ENCODE measurements around the gene BAHCC1.

DNA sequence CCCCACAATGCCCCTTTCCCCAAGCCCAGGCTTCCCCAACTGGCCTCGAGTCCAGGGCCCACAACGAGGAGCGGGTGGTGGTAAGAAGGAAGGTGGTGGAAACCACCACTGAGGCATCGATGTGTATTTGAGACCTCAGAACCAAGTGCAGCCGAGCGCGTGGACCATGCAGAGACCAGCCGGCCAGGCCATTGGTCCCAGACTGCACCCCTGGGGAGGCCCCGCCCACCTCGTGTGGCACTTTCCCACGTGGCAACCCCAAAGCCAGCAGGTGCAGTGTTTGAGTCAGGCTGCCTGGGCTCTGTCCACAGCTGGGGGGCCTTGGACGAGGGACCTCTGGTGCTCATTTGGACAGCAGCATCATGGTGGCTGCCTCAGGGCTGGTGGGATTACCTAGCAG lies 28.1 kb upstream of the BAHCC1 start:
- TF ChIP-seq POLR2AphosphoS5 (IDR thresholded peaks at IDR 0.05; ENCODE audit: low read length): no peak
- TF ChIP-seq TCF7 (IDR thresholded peaks at IDR 0.05; ENCODE audit: borderline replicate concordance): no peak
- no peak for TF ChIP-seq RCOR1 (conservative IDR thresholded peaks at IDR 0.05; ENCODE audit: low read depth, low read length)
- TF ChIP-seq, protein P1, sequence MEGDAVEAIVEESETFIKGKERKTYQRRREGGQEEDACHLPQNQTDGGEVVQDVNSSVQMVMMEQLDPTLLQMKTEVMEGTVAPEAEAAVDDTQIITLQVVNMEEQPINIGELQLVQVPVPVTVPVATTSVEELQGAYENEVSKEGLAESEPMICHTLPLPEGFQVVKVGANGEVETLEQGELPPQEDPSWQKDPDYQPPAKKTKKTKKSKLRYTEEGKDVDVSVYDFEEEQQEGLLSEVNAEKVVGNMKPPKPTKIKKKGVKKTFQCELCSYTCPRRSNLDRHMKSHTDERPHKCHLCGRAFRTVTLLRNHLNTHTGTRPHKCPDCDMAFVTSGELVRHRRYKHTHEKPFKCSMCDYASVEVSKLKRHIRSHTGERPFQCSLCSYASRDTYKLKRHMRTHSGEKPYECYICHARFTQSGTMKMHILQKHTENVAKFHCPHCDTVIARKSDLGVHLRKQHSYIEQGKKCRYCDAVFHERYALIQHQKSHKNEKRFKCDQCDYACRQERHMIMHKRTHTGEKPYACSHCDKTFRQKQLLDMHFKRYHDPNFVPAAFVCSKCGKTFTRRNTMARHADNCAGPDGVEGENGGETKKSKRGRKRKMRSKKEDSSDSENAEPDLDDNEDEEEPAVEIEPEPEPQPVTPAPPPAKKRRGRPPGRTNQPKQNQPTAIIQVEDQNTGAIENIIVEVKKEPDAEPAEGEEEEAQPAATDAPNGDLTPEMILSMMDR (IDR thresholded peaks at IDR 0.05 in 2 of 3, conservative IDR thresholded peaks at IDR 0.05 in 1 of 3; ENCODE audit: control insufficient read depth in 2 of 3, extremely low read depth in 1 of 3, insufficient read depth in 1 of 3, low read depth in 3 of 3, low read length in 3 of 3): no peak
- TF ChIP-seq JUND (IDR thresholded peaks at IDR 0.05; ENCODE audit: low read depth, low read length): no peak
- no peak for TF ChIP-seq RFX5 (IDR thresholded peaks at IDR 0.05; ENCODE audit: low read depth, low read length)
